Dedifferentiated amniotic fluid mesenchymal stem cell (primary cell): ENCODE data around the gene SYTL5.

Experiments used
- DNase-seq: peaks from one replicate; pipeline ENCODE4 v3.0.0-alpha.2; 2016; ENCODE audit errors: extremely low spot score

Gene SYTL5

DNA sequence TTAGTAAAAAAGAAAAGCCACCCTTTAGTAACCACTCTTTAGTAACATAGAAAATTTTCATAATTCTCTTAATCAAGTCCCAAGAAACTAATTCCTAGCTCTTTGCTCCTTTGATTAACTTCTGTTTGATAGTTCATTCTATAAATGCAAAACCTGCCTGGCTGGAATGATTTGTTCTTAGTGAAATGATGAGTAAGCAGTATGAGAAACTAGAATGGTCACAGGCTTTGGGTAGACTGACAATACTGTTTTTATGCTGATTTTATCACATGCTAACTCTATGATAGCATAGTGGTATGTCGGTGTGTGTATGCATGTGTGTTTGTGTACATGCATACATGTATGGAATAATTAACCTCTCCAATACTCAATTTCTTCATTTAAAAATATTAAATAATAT, 81.2 kb downstream of the SYTL5 start:
- DNase-seq, result no peak

DNA sequence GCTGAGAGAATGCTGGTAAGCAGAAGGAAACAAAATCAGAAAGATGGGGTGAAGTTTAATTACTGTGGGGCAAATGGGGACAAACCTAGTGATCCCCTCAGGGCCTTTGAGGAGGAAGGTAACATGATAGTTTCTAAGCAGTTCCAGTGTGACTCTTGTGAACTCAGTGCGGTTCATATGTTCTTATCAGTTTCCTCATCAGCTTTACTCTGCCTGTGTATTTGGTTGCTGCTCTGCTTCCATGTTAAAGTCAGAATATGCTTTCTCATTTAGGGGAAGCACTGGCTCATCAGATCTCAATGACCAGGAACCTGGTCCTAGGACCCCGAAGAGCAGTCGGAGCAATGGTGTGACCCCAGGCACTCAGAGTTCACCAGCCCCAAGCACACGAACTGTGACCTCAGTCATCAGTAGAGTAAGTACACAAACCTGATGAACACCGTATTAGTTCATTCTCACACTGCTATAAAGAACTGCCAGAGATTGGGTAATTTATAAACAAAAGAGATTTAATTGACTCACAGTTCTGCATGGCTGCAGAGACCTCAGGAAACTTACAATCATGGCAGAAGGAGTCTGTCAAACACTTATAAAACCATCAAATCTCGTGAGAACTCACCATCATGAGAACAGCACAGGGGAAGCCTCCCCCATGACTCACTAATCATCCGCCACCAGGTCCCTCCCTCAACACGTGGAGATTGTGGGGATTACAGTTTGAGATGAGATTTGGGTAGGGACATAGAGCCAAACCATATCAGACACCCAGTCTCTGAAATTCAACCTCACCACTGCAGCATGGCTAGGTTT, 83.0 kb downstream of the SYTL5 start:
- DNase-seq, result no peak

DNA sequence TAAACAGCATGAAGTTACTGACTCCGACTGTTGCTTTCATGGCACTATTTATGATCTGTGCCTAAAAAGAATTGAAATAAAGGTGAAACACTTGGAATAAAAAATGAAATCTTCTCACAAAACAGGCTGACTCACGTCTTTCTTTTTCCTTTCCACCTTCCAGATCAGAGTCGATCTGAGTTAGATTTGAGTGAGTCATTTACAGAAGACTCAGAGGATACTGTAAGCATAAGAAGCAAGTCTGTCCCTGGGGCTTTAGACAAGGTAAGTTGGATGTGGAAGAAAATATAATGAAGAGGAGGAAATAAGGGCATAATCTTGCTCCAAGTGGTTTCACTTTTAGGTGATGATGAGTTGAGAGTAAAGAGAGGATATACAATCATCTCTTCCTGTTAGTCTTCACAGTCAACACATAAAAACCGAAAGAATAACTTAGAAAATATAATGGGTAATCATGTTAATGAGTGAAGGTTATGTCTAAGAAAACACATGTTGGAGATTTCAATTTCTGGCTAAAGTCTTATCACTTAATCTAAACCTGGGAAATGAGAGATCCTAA, 89.7 kb downstream of the SYTL5 start:
- no peak for DNase-seq

DNA sequence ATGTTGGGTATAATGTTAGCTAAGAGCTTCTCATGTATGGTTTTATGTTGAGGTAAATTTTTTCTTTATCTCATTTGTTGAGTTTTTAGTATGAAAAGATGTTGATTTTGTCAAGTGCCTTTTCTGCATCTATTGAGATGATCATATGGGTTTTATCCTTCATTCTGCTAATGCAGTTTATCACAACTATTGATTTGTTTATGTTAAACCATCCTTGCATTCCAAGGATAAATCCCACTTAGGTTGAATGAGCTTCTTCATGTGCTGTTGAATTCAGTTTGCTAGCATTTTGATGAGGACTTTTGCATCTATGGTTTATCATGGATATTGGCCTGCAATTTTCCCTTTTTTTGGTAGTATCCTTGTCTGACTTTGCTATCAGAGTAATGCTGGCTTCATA, 93.3 kb downstream of the SYTL5 start:
- no peak for DNase-seq

DNA sequence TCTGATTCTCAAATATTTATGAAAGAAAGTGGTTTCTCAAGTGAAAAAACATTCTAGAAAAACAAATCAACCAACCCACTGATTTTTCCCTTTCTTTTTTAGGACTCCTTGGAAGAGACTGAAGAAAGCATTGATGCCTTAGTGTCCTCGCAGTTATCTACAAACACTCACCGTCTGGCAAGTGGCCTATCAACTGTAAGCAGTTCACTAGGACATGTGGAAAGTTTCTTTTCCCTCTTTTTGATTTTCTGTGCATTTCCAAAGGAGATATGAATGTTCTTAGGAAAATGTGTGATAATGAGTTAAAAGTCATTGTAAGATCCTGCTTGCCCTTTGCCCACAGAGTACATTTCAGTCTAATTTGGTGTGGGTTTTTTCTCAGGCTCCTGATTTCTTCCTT, 95.9 kb downstream of the SYTL5 start:
- no peak for DNase-seq

DNA sequence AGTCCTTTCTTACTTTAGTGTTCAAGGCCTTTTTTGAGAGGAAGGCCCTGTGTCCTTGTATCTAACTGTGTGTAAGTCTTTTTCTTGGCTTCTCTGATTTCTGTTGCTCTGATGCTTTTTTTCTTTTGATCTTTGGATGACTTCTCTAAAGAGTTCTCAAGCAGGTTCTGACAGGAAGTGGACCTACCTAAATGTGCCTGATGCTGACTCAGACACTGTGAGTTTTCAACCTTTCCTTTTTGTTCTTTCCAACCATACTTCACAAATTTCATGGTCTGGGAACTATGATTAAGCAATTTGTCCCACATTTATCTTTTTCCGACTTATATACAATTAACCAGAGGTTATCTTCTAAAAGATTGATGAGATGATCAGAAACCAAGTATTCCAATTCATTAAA, 96.5 kb downstream of the SYTL5 start:
- no peak for DNase-seq

DNA sequence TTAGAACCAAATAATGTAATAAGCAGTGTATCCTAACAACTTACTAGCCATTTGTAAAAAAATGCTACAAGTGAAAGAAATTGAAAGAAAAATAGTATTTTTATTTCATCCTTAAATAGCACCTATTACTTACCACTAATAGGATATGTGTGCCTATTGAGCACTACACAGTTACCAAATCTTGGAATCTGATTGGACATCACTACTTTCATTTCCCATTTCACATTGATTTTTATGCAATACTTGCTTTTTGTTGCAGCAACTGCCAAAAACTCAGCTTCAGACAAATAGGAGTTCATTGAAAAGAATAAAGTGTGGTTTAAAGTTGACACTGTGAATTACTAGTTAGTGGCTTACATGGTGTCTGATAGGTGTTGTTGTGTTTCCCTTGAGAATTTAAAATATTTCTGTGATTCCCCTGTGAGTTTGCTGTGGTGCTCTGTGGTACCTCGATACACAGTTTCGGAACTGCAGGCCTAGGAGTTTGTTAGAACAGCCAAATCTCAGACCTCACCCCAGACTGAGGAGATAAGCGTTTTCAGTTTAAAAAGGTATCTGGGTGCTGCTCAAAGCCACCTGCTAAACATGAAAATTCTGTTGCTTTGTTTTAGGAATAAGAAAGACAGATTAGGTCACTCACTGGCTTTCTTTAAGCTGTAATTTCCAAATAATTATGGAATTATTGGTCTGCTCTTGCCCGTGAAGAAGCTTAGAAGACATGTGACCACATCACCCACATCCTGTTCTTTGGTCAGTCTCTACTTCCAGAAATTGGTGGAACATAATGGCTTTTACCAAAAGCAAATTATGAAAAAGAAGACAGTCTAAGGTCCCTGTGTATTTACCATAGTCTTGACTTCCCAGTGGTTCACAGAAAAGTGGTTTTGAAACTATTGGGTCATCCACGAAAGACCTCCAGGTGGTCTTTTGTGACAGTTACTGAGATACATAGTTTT, 97.8 kb downstream of the SYTL5 start:
- no peak for DNase-seq

DNA sequence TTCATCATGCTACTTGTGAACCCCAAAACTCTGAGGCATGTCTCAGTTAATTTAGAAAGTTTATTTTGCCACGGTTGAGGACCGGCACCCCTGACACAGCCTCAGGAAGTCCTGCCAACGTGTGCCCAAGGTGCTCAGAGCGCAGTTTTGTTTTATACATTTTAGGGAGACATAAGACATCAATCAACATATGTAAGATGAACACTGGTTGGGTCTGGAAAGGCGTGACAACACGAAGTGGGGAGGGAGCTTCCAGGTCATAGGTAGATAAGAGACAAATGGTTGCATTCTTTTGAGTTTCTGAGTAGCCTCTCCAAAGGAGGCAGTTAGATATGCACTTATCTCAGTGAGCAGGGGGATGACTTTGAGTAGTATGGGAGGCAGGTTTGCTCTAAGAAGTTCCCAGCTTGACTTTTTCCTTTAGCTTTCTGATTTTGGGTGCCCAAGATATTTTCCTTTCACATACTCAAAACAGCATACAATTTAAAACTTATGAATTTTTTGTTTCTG, 98.9 kb downstream of the SYTL5 start:
- DNase-seq, result no peak

DNA sequence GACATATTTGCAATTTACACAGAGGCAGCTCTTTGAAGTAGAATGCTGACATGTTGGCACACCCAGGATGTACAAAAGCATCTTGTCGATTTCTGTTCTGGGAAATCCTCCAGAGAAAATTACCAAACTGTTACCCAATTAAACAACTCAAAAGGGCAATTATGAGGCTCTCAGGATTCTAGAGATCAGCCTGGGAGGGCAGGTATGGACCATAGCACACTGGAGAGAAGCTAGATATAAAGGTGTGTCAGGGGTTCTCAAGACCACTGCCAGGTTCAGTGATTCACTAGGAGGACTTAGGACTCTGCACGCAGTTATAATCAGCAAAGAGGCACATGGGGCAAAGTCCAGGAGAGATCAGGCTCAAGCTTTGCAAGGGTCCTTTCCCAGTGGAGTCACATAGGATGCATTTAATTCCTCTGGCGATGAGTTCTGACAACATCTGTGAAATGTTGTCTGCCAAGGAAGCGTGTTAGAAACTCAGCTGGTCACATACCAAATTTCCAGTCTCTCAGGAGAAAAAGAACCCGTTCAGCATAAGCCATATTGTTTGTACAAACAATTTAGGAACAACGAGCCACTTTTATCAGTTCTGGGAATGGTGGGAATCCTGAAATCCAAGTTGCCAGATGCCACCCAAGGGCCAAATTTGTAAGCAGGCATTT, 100.8 kb downstream of the SYTL5 start:
- DNase-seq, result no peak

DNA sequence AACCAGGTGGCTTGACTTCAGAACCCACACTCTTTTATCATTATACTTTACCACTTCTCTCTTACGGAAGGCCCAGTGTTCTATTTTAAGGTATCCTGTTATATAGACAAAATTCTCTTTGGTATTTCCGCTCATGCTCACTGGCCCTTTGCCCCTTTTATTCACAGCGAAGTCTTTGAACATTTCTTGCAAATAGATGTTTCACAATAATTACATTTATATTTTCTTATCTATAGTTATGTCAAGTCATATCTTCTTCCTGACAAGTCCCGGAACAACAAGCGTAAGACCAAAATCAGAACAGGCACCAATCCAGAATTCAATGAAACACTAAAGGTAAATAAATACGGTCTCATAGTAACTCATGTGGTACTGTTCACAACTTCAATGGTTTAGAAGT, 102.0 kb downstream of the SYTL5 start:
- no peak for DNase-seq

DNA sequence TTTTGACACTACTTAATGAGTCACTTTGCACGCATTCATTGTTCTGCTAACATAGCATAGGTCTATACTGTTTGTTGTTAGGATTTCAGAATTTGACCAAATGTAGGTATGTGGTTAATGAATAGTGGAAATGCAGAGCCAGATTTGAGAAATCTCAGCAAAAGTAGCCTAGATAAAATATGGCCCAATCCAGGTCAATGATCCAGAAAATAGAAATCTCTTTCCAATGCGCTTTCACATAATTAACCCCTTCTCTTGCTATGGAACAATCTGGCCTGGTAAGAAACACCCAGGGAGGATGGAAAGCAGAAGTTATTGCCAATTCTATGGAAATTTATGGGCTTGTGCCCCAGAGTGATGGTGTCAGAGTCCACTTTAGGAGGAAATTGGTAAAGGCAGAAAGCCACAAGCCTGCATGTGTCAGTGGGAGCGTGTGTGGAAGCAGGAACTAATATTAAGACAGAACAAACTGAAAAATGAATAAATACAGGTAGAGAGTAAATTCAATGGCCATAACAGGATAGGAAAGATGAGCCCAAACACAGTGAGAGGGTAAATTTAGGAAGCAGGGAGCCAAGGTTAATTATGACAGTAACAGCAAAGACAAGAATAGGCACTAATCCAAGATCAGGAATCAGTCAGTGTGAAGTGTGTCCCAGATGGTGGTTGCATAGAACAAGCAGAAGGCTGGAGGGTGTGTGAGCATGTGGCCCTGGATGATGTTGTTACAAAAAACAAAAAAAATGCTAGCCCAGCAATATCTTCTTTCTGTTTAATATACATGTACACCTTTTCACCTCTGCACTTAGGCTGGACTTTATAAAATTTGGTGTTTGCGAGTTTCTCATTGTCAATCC, 102.9 kb downstream of the SYTL5 start:
- no peak for DNase-seq

DNA sequence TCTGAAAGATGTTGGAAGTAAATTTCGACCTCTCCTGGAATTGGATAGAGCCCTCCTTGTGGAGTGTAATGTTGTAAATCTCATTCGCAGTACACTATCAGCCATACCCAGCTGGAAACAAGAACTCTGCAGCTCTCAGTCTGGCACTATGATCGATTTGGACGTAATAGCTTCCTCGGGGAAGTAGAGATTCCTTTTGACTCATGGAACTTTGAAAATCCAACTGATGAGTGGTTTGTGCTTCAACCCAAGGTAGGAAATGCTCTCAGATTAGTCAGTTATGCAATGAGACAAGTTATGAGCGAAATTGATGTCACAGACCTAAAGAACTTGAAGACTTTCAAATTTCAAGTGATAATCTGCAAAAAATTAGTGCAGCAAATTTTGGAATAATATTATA, 103.9 kb downstream of the SYTL5 start:
- no peak for DNase-seq

DNA sequence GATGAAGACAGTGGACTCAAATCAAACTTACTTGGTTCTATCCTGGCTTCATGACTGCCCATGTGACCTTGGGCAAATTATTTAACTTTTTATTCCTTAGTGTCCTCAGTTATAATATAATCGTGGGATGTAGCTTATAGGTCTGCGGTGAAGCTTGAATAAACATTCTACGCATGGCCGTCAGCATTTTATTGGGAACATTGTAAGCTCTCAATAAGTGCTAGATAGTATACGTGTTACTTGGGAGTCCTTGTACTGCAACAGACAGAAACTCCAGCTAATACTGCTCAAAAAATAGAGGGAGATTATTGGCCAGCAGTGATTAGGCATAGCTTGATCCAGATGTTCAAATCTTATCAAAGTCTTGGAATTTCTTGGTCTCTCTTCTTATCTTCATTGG, 104.8 kb downstream of the SYTL5 start:
- no peak for DNase-seq

DNA sequence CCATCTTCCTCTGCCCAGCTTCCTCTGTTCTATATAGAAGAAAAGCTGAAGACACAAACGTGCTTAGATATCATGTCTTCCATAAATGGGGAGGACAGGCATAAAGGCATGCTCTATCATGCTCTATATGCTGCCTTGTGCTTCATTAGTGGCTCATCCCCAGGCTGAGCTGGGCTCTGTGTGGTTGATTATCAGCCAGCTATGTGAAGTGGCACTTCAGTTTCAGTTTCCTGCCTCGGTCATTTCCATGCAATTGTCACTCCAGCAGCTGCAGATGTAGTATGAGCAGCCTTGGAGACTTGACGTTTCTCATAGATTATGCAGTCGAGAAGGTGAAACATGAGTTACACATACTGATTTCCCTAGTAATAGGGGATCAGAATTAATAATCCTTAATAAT, 106.2 kb downstream of the SYTL5 start:
- no peak for DNase-seq

DNA sequence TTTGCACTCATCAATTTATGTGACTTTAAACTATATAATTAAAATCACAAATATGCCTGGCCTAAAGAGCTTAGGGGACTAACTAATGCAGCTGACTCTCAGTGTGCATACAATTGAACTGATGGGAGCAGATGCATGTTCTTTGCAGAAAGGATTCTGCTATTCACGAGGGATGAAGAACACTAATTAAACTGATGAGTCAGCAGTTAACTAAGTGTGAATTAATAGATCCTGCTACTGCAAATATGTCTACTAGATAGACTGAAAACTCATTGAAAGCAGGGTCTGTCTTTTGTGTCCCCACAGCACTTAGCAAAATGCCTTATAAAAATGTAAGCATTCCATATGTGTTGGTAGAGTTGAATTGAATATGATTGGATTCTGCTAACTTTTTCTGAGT, 110.4 kb downstream of the SYTL5 start:
- no peak for DNase-seq

DNA sequence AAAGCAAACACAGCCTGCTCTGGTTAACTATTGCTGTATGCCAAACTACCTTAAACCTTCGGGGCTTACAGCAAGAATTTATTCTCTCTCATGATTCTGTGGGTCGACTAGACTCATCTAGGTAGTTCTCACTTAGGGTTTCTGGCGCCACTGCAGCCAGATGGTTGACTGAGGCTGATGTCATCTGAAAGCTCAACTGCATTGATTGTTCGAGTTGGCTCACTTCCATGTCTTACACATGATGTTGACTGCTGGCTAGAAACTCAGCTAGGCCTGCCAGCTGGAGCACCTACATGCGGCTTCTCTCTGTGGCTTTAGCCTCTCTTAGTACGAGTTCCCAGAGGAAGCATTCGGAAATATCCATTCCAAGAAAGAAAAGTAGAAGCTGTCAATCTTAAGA, 111.1 kb downstream of the SYTL5 start:
- no peak for DNase-seq

DNA sequence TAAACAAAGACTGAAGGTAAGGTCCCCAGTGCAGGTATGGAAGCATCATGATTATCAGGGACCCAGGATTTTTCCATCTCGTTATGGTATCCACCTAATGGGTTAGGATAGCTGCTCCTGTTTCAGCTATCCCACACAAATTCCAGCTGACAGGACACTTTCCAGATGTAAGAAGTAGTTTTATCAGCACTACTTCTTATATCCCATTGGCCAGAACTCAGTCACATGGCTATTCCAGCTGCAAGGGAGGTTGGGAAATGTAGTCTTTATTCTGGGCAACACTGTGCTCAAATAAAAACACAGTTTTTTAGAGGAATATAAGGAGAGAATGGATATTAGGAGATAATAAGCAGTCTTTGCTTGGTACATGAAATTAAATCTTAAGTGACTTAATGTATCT, 117.6 kb downstream of the SYTL5 start:
- no peak for DNase-seq

DNA sequence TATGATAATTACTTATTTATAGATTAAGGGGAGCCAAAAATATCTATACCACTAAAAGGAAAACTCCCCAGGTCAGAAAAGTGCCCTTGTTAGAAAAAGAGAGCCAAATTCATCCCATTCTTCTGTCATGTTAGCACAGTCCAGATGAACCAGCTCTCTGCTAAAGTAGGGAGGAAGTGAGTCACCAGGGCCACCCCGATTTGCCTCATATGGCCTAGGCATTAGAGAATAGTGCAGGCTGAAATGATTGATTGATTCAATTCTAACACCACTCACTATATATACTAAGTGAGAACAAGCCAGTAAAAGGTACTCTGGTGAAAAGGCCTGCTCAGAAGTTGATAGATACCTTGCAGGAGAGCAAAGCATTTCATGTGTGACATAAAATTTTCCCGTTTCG, 119.8 kb downstream of the SYTL5 start:
- DNase-seq, result no peak

DNA sequence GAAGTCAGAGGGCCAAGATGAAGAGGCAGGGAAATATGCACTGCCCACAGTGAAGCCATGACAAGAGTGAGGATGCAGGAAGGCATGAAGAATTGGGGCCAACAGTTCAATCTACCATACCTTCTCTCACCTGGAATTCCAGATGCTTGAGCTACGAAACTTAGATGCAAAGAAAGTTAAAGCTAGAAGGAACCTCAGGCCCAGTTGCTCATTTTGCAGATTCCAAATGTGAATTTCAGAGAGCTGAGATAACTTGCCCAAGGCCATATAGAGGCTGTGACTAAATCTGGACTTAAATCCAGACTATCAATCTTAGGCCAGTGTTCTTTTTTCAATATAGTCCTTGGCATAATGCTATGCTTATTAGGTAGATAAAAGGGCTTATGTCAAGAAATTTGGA, 121.6 kb downstream of the SYTL5 start:
- DNase-seq, result no peak

DNA sequence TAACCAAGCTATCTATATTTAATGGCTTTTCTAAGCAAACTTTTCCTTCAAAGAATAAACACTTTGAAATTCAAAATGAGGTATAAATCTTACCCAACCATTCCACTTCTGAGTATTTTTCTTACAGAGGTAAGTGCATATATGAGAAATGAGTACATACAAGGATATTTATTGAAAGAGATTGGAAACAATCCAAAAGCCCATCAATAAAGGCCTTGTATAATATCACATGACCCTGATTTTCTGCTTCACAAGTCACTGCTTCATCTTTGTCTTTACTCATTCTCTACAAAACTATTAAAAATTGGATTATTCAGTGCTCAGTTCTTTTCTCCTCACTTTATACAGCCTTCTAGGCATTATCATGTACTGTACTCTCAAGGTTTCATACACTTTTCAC, 123.0 kb downstream of the SYTL5 start:
- no peak for DNase-seq
